ENCODE results near the gene MTA3. TPM values are rescaled to one million over a fixed set of nuclear protein-coding genes. Genes with fewer than 3 reads are reported as not detected.

The MTA3 gene
- total and polyA plus RNA-seq, 2 of the 8 experiments (the other 6 are each of a cell fraction or from before 2014, with no cell fraction given) = 125 to 184 TPM

DNA sequence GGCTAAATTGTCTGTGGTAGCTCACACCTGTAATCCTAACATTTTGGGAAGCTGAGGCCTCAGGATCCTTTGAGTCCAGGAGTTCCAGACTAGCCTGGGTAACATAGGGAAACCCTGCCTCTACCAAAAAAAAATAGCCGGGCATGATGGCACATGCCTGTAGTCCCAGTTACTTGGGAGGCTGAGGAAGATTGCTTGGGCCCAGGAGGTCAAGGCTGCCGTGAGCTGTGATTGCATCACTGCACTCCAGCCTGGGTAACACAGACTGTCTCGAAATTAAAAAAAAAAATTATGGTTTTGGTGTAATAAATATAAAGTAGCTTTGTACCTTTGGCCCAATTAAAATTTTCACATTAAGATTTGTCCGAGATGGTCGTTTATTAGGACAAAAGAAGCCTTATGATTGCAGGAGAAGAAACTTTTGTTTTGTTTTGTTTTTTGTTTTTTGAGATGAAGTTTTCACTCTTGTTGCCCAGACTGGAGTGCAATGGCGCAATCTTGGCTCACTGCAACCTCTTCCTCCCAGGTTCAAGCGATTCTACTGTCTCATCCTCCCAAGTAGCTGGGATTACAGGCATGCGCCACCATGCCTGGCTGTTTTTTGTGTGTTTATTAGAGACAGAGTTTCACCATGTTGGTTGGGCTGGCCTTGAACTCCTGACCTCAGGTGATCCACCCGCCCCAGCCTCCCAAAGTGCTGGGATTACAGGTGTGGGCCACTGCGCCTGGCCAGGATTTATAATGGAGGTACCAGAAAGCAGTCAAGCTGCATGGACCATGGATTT, 4.1 kb downstream of the MTA3 start (continued):
- TF ChIP-seq, protein P1, sequence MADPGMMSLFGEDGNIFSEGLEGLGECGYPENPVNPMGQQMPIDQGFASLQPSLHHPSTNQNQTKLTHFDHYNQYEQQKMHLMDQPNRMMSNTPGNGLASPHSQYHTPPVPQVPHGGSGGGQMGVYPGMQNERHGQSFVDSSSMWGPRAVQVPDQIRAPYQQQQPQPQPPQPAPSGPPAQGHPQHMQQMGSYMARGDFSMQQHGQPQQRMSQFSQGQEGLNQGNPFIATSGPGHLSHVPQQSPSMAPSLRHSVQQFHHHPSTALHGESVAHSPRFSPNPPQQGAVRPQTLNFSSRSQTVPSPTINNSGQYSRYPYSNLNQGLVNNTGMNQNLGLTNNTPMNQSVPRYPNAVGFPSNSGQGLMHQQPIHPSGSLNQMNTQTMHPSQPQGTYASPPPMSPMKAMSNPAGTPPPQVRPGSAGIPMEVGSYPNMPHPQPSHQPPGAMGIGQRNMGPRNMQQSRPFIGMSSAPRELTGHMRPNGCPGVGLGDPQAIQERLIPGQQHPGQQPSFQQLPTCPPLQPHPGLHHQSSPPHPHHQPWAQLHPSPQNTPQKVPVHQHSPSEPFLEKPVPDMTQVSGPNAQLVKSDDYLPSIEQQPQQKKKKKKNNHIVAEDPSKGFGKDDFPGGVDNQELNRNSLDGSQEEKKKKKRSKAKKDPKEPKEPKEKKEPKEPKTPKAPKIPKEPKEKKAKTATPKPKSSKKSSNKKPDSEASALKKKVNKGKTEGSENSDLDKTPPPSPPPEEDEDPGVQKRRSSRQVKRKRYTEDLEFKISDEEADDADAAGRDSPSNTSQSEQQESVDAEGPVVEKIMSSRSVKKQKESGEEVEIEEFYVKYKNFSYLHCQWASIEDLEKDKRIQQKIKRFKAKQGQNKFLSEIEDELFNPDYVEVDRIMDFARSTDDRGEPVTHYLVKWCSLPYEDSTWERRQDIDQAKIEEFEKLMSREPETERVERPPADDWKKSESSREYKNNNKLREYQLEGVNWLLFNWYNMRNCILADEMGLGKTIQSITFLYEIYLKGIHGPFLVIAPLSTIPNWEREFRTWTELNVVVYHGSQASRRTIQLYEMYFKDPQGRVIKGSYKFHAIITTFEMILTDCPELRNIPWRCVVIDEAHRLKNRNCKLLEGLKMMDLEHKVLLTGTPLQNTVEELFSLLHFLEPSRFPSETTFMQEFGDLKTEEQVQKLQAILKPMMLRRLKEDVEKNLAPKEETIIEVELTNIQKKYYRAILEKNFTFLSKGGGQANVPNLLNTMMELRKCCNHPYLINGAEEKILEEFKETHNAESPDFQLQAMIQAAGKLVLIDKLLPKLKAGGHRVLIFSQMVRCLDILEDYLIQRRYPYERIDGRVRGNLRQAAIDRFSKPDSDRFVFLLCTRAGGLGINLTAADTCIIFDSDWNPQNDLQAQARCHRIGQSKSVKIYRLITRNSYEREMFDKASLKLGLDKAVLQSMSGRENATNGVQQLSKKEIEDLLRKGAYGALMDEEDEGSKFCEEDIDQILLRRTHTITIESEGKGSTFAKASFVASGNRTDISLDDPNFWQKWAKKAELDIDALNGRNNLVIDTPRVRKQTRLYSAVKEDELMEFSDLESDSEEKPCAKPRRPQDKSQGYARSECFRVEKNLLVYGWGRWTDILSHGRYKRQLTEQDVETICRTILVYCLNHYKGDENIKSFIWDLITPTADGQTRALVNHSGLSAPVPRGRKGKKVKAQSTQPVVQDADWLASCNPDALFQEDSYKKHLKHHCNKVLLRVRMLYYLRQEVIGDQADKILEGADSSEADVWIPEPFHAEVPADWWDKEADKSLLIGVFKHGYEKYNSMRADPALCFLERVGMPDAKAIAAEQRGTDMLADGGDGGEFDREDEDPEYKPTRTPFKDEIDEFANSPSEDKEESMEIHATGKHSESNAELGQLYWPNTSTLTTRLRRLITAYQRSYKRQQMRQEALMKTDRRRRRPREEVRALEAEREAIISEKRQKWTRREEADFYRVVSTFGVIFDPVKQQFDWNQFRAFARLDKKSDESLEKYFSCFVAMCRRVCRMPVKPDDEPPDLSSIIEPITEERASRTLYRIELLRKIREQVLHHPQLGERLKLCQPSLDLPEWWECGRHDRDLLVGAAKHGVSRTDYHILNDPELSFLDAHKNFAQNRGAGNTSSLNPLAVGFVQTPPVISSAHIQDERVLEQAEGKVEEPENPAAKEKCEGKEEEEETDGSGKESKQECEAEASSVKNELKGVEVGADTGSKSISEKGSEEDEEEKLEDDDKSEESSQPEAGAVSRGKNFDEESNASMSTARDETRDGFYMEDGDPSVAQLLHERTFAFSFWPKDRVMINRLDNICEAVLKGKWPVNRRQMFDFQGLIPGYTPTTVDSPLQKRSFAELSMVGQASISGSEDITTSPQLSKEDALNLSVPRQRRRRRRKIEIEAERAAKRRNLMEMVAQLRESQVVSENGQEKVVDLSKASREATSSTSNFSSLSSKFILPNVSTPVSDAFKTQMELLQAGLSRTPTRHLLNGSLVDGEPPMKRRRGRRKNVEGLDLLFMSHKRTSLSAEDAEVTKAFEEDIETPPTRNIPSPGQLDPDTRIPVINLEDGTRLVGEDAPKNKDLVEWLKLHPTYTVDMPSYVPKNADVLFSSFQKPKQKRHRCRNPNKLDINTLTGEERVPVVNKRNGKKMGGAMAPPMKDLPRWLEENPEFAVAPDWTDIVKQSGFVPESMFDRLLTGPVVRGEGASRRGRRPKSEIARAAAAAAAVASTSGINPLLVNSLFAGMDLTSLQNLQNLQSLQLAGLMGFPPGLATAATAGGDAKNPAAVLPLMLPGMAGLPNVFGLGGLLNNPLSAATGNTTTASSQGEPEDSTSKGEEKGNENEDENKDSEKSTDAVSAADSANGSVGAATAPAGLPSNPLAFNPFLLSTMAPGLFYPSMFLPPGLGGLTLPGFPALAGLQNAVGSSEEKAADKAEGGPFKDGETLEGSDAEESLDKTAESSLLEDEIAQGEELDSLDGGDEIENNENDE (IDR thresholded peaks at IDR 0.05; ENCODE audit: insufficient replicate concordance, low read length) = no peak
- TF ChIP-seq KDM5A (IDR thresholded peaks at IDR 0.05; ENCODE audit: low read length) (no peak), SRF (IDR thresholded peaks at IDR 0.05; ENCODE audit: low read depth, low read length) (no peak), SIX5 (IDR thresholded peaks at IDR 0.05; ENCODE audit: low read depth, low read length) (no peak), GABPA (IDR thresholded peaks at IDR 0.05; ENCODE audit: borderline replicate concordance, insufficient read depth, low read length) (no peak), SP4 (IDR thresholded peaks at IDR 0.05; ENCODE audit: low read length) (no peak), BRCA1 (IDR thresholded peaks at IDR 0.05; ENCODE audit: low read depth, low read length) (no peak)

Data from H1 (cell line).